ENCODE results near the gene MYO1A. TPM values are rescaled to one million over a fixed set of nuclear protein-coding genes. Genes with fewer than 3 reads are reported as not detected.

The MYO1A gene
- total and polyA plus RNA-seq, 7 donors = 0.04 to 1.3 (median 0.19) TPM; not detected in 1

DNA sequence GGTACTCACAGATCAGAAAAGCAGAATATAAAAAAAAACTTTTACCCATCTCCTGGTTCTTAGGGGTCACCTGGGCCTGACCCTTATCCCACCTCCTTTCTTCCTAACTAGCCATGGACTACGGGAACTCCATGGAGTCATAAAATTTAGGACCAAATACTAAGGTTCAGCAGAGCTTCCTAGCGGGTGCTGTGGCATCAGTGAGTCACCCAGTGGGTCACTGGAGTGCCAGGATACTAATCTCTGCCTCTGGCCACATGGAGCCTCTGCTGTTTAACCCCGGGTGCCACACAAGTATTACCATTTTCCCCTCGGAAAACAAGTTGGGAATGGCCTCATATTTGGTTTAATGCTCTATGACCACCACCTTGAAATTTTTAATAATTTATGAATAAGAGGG lies 50.5 kb downstream of the MYO1A start:
- H3K27me3 ChIP-seq (ENCODE audit: insufficient read depth in 3 of 3, low read length in 2 of 3) = no peaks in the 10 kb centered on the region
- no peak for ATAC-seq
- intact Hi-C loops (cut with DNase I) = loop anchor here in 1 of 2 donors (10.0 kb wide), 1 partner anchor 485 kb away; no protein-coding TSS in a partner anchor
- H3K4me1 ChIP-seq = no peaks in the 10 kb centered on the region
- no peak for DNase-seq
- no peak overlapping the region for H3K27ac ChIP-seq
- WGBS, 3 donors = 71 to 75% (median 75%) methylated on average over 4 of the region's 4 CpGs
- no peaks in the 10 kb centered on the region for H3K9me3 ChIP-seq
- no peak overlapping the region for H3K4me3 ChIP-seq
- no peak for TF ChIP-seq CTCF (IDR thresholded peaks at IDR 0.05)
- peaks cover 0 to 63% of the 10 kb centered on the region in 2 donors for H3K36me3 ChIP-seq (ENCODE audit: insufficient read depth in 1 of 2, low read depth in 1 of 2)

DNA sequence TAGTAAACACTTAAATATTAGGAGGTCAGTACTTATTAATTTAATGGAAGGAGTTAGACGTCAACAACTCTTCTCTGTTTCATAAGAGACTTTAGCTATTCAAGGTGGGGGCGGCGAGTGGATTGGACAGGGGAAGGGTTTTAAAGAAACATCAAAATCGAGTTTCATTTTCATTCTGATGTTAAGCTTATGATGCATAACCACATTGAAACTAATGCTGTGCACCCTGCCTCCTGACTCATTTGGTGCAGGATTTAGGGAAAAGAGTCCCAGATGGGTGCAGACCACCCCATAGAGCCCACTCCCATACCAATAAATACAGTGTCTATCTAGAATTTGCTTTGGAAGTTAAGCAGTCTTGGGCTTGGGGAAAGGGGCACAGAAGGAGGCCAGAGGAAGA lies 50.9 kb downstream of the MYO1A start:
- H3K36me3 ChIP-seq (ENCODE audit: insufficient read depth in 1 of 2, low read depth in 1 of 2) = peaks cover 0 to 58% of the 10 kb centered on the region in 2 donors
- no peaks in the 10 kb centered on the region for H3K9me3 ChIP-seq
- no peaks in the 10 kb centered on the region for H3K27me3 ChIP-seq (ENCODE audit: insufficient read depth in 3 of 3, low read length in 2 of 3)
- intact Hi-C loops (cut with DNase I) = loop anchor here in 1 of 2 donors (10.0 kb wide), 1 partner anchor 484 kb away; no protein-coding TSS in a partner anchor
- no peak overlapping the region for H3K4me3 ChIP-seq
- no peaks in the 10 kb centered on the region for H3K4me1 ChIP-seq
- WGBS, 3 donors = 67 to 77% (median 76%) methylated on average over 4 of the region's 4 CpGs
- TF ChIP-seq CTCF (IDR thresholded peaks at IDR 0.05) = no peak
- DNase-seq = no peak
- ATAC-seq = no peak
- H3K27ac ChIP-seq = no peak overlapping the region

- H3K4me1 ChIP-seq = no peaks in the 10 kb centered on the region
- no peak for TF ChIP-seq CTCF (IDR thresholded peaks at IDR 0.05)
- H3K36me3 ChIP-seq (ENCODE audit: insufficient read depth in 1 of 2, low read depth in 1 of 2) = peaks cover 0 to 52% of the 10 kb centered on the region in 2 donors
- H3K27ac ChIP-seq = no peak overlapping the region
- no peak for ATAC-seq
- no peak overlapping the region for H3K4me3 ChIP-seq
- 76 to 87% (median 77%) methylated on average over 6 of the region's 6 CpGs for WGBS, 3 donors
- no peaks in the 10 kb centered on the region for H3K9me3 ChIP-seq
- no peaks in the 10 kb centered on the region for H3K27me3 ChIP-seq (ENCODE audit: insufficient read depth in 3 of 3, low read length in 2 of 3)
- intact Hi-C loops (cut with DNase I) = loop anchor here in 1 of 2 donors (10.0 kb wide), 1 partner anchor 484 kb away; no protein-coding TSS in a partner anchor
- DNase-seq = no peak
Observed at GRCh38 chr12:56998316-56998715, 51.6 kb downstream of the MYO1A start.

GRCh38 chr12:56996793-56997545 lies 53.0 kb downstream of the MYO1A start:
- intact Hi-C loops (cut with DNase I) = loop anchor here in 1 of 2 donors (10.0 kb wide), 1 partner anchor 482 kb away; no protein-coding TSS in a partner anchor
- no peaks in the 10 kb centered on the region for H3K9me3 ChIP-seq
- 52 to 60% (median 60%) methylated on average over 12 of the region's 12 CpGs for WGBS, 3 donors
- H3K27me3 ChIP-seq (ENCODE audit: insufficient read depth in 3 of 3, low read length in 2 of 3) = no peaks in the 10 kb centered on the region
- no peak overlapping the region for H3K27ac ChIP-seq
- ATAC-seq (no peak), DNase-seq (no peak)
- no peak for TF ChIP-seq CTCF (IDR thresholded peaks at IDR 0.05)
- peaks cover 0 to 38% of the 10 kb centered on the region in 2 donors for H3K36me3 ChIP-seq (ENCODE audit: insufficient read depth in 1 of 2, low read depth in 1 of 2)
- no peak overlapping the region for H3K4me3 ChIP-seq
- no peaks in the 10 kb centered on the region for H3K4me1 ChIP-seq
